ENCODE data around the gene IL5. TPM values are rescaled to one million over a fixed set of nuclear protein-coding genes. Genes with fewer than 3 reads are reported as not detected.

Gene IL5
- total and polyA plus RNA-seq, 2 of the 4 experiments (the other 2 are of a cell fraction), result not detected

GRCh38 chr5:132546108-132546507, 2.8 kb upstream of the IL5 start:
- Histone ChIP-seq H3K18ac (ENCODE audit: low read depth, low read length) (no peak overlapping the region), H3K4me2 (ENCODE audit: low read depth, low read length) (no peak overlapping the region), H4K91ac (ENCODE audit: insufficient read depth, low read depth, low read length) (no peak overlapping the region), H3K27me3 (ENCODE audit: control insufficient read depth, insufficient read depth, low read length) (peaks cover 16% of the 10 kb centered on the region), H3K23ac (ENCODE audit: low read depth, low read length) (no peak overlapping the region), H3K9me1 (ENCODE audit: insufficient read depth, low read length) (no peaks in the 10 kb centered on the region; the same call in 1 of the 2 replicates), H4K5ac (ENCODE audit: low read depth, low read length) (no peak overlapping the region), H4K20me1 (ENCODE audit: insufficient read depth, low read length) (no peaks in the 10 kb centered on the region), H3K4ac (ENCODE audit: low read depth, low read length) (no peak overlapping the region), H3K36me3 (ENCODE audit: control insufficient read depth, insufficient read depth, low read length) (no peaks in the 10 kb centered on the region), H2BK15ac (ENCODE audit: low read depth, low read length) (no peak overlapping the region), H4K8ac (ENCODE audit: low read depth in 2 of 2, low read length in 2 of 2) (no peak overlapping the region), H3K9ac (ENCODE audit: low read depth, low read length) (no peak overlapping the region), H3K27ac (ENCODE audit: insufficient read depth, low read length) (no peak overlapping the region), H2BK20ac (ENCODE audit: low read depth, low read length) (no peak overlapping the region), H3K56ac (ENCODE audit: extremely low read depth, insufficient read depth, low read length) (no peak overlapping the region), H2BK120ac (ENCODE audit: low read depth, low read length) (no peak overlapping the region), H3K79me1 (ENCODE audit: low read depth in 1 of 2, low read length in 2 of 2) (no peaks in the 10 kb centered on the region), H2AK5ac (ENCODE audit: low read depth, low read length) (no peak overlapping the region), H2AFZ (replicated peaks; ENCODE audit: low read length, poor library complexity) (no peak overlapping the region), H3K9me3 (ENCODE audit: control insufficient read depth, insufficient read depth, low read length) (no peaks in the 10 kb centered on the region), H3K14ac (replicated peaks; ENCODE audit: low read depth, low read length) (no peak overlapping the region), H2BK5ac (ENCODE audit: low read depth, low read length, poor library complexity, severe bottlenecking) (no peak overlapping the region), H3K4me1 (ENCODE audit: control insufficient read depth, insufficient read depth, low read length) (no peaks in the 10 kb centered on the region), H3K4me3 (ENCODE audit: insufficient read depth, low read depth, low read length) (no peak overlapping the region), H2AK9ac (replicated peaks; ENCODE audit: low read depth, low read length, poor library complexity) (no peak overlapping the region)
- no peak for ATAC-seq (ENCODE audit: low read depth)
- ChIA-PET POLR2A (ENCODE audit: unreplicated experiment) (no interaction called here), CTCF (no interaction called here)
- no CpG with 5 or more reads among the region's 2 CpGs for WGBS, 2 experiments (ENCODE audit: extremely low coverage in 2 of 2, insufficient read length in 1 of 2)
- intact Hi-C loops (cut with micrococcal nuclease) (no loop called here), dilution Hi-C loops (cut with HindIII; ENCODE audit: low sequenced_read_pairs, unreplicated experiment) (no loop called here), in situ Hi-C loops (cut with MboI; ENCODE audit: low sequenced_read_pairs) (no loop called here)
- TF ChIP-seq RFX5 (IDR thresholded peaks at IDR 0.05; ENCODE audit: low read depth, low read length) (no peak), MAFK (IDR thresholded peaks at IDR 0.05; ENCODE audit: low read depth, low read length) (no peak), NFE2L2 (IDR thresholded peaks at IDR 0.05; ENCODE audit: low read depth, low read length) (no peak), FOS (IDR thresholded peaks at IDR 0.05; ENCODE audit: low read depth, low read length) (no peak)
- no TSS peak for BruUV-seq (replicated peaks)
- no peak for DNase-seq

All from IMR-90 (cell line).